Neural crest cell (in vitro differentiated cells): ENCODE measurements around the gene MAPK10. TPM values are rescaled to one million over a fixed set of nuclear protein-coding genes. Genes with fewer than 3 reads are reported as not detected.

ENCODE experiments used
- DNase-seq: peaks from one replicate; pipeline ENCODE4 v3.0.0; 2021; ENCODE audit warnings: low read depth, mixed read lengths, low spot score
- H3K27ac Mint-ChIP-seq: one replicate; pipeline ENCODE4 v1.8.0; 2021; ENCODE audit warnings: mild to moderate bottlenecking, mixed read lengths; ENCODE audit not compliant: unreplicated experiment
- H3K27me3 Mint-ChIP-seq: 2 replicates; pipeline ENCODE4 v1.8.0; 2021; ENCODE audit warnings: low read depth, mild to moderate bottlenecking, mixed read lengths
- H3K36me3 Mint-ChIP-seq: 2 replicates; pipeline ENCODE4 v1.8.0; 2021; ENCODE audit warnings: low read depth, mild to moderate bottlenecking, mixed read lengths
- H3K4me1 Mint-ChIP-seq: 2 replicates; pipeline ENCODE4 v1.8.0; 2021; ENCODE audit warnings: mixed read lengths
- H3K4me3 Mint-ChIP-seq: one replicate; pipeline ENCODE4 v1.8.0; 2021; ENCODE audit warnings: mild to moderate bottlenecking, mixed read lengths
- H3K9me3 Mint-ChIP-seq: 2 replicates; pipeline ENCODE4 v1.8.0; 2021; ENCODE audit warnings: mixed read lengths
- total RNA-seq: library from RNA; stranded (reverse); gene quantifications from 2 replicates; pipeline ENCODE4 v1.2.1, GENCODE V29; 2021
- TF ChIP-seq, protein P1 (sequence below): fragments of 200-600 bp; sonication (generic); conservative IDR thresholded peaks from 2 replicates; pipeline ENCODE4 v1.5.0; 2021; ENCODE audit warnings: antibody characterized with exemption, mild to moderate bottlenecking

The MAPK10 gene
- total RNA-seq, 1 donor from 2014 or later: 62.2 TPM

DNA sequence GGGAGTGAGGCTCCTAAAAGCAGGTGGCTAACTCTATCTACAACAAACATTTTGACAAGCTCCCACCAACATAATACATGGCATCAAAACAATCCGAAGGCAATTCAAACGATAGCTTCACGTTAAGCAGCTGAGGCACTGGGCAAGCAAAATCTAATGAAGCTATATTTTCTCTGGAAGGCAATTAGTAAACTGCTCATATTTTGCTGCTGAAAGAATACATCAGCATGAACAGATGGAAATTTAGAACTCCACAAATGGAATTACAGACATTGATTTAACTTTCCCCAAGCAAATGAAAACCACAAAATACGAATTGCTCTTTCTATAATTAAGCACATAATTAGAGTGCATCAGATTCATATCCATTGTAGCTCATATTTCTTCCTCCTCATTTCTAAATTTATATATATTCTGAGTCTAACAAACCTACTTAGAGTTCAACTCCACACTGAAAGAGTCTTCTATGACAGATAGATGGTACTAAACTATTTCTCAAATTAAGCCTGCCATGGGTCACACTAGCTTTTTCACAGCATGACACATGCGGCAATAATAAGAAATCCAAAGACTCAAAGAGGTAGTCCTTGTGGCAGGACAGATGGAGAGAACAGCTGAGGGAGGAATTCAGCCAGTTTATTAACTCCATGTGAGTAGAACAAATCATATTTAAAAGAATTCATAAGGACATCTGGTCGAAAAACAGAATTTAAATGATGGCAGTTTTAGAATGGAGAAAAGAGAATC, 305.4 kb downstream of the MAPK10 start:
- Mint-ChIP-seq H3K4me1 (peaks cover 9% of the 10 kb centered on the region), H3K36me3 (no peaks in the 10 kb centered on the region), H3K9me3 (no peaks in the 10 kb centered on the region), H3K27me3 (no peaks in the 10 kb centered on the region), H3K27ac (peak overlapping the region; percentile 3), H3K4me3 (no peak overlapping the region)
- DNase-seq: no peak
- TF ChIP-seq, protein P1, sequence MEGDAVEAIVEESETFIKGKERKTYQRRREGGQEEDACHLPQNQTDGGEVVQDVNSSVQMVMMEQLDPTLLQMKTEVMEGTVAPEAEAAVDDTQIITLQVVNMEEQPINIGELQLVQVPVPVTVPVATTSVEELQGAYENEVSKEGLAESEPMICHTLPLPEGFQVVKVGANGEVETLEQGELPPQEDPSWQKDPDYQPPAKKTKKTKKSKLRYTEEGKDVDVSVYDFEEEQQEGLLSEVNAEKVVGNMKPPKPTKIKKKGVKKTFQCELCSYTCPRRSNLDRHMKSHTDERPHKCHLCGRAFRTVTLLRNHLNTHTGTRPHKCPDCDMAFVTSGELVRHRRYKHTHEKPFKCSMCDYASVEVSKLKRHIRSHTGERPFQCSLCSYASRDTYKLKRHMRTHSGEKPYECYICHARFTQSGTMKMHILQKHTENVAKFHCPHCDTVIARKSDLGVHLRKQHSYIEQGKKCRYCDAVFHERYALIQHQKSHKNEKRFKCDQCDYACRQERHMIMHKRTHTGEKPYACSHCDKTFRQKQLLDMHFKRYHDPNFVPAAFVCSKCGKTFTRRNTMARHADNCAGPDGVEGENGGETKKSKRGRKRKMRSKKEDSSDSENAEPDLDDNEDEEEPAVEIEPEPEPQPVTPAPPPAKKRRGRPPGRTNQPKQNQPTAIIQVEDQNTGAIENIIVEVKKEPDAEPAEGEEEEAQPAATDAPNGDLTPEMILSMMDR: no peak

- no peaks in the 10 kb centered on the region for H3K9me3 Mint-ChIP-seq
- H3K27ac Mint-ChIP-seq: no peak overlapping the region
- no peaks in the 10 kb centered on the region for H3K36me3 Mint-ChIP-seq
- no peaks in the 10 kb centered on the region for H3K27me3 Mint-ChIP-seq
- H3K4me1 Mint-ChIP-seq: peaks cover 10% of the 10 kb centered on the region
- H3K4me3 Mint-ChIP-seq: no peak overlapping the region
- TF ChIP-seq, protein P1: no peak
- DNase-seq: no peak
These were observed 309.4 kb downstream of the MAPK10 start for GRCh38 chr4:86050496-86050895.

DNA sequence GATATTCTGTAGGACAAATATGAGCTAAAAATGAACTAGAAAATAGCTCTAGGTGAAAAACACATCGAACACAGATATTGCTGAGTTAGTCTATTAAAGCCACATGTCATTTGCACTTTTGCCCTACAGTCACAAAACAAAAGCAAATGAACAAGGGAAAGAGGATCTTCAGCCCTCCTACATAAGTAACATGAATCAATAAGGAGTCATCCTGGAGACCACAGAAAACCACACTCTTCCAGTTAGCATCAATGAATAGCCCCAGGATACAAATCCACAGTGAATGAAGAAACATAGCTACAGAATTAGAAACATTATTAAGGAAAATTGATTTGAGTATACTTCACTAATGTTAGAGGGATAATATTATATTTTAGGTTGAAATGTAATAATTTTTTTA, 311.4 kb downstream of the MAPK10 start:
- H3K9me3 Mint-ChIP-seq: no peaks in the 10 kb centered on the region
- H3K36me3 Mint-ChIP-seq: no peaks in the 10 kb centered on the region
- peak overlapping the region; percentile 6 for H3K27ac Mint-ChIP-seq
- peaks cover 19% of the 10 kb centered on the region for H3K4me1 Mint-ChIP-seq
- no peak for DNase-seq
- TF ChIP-seq, protein P1: no peak
- H3K27me3 Mint-ChIP-seq: no peaks in the 10 kb centered on the region
- no peak overlapping the region for H3K4me3 Mint-ChIP-seq

- H3K4me3 Mint-ChIP-seq: no peak overlapping the region
- H3K9me3 Mint-ChIP-seq: peaks cover 3% of the 10 kb centered on the region
- no peaks in the 10 kb centered on the region for H3K27me3 Mint-ChIP-seq
- H3K27ac Mint-ChIP-seq: no peak overlapping the region
- H3K4me1 Mint-ChIP-seq: peaks cover 19% of the 10 kb centered on the region
- TF ChIP-seq, protein P1: no peak
- DNase-seq: no peak
- peaks cover 14% of the 10 kb centered on the region for H3K36me3 Mint-ChIP-seq
These were observed 315.3 kb downstream of the MAPK10 start for GRCh38 chr4:86044593-86044985.

GRCh38 chr4:86043755-86044592, 315.9 kb downstream of the MAPK10 start:
- Mint-ChIP-seq H3K4me1 (peaks cover 19% of the 10 kb centered on the region), H3K27me3 (no peaks in the 10 kb centered on the region), H3K27ac (no peak overlapping the region), H3K36me3 (peaks cover 14% of the 10 kb centered on the region), H3K4me3 (no peak overlapping the region), H3K9me3 (peaks cover 3% of the 10 kb centered on the region)
- peak; percentile 34 for DNase-seq
- TF ChIP-seq, protein P1: peak; percentile 81
